MCF 10A (cell line): Measurements from ENCODE around the gene IDH3B. TPM values are rescaled to one million over a fixed set of nuclear protein-coding genes. Genes with fewer than 3 reads are reported as not detected.

ENCODE experiments used
- BruUV-seq: library from RNA; stranded (reverse); fragments of 400-500 nt; replicated peaks from 2 replicates; lab custom pipeline; 2021; lab: Mats Ljungman, UMichigan
- CTCF ChIA-PET: fragments of 300-600 bp; sonication (Branson Sonifier 250); formaldehyde crosslinking; extraction: SDS; loops from one replicate; lab custom pipeline; 2021; ENCODE audit warnings: antibody characterized with exemption, inconsistent platforms; lab: Yijun Ruan, JAX
- POLR2A ChIA-PET: fragments of 300-600, 350-650 bp; sonication (Branson Sonifier 250); formaldehyde crosslinking; extraction: SDS; loops from one replicate; lab custom pipeline; 2020; ENCODE audit warnings: antibody characterized with exemption, inconsistent platforms; lab: Yijun Ruan, JAX
- DNase-seq: peaks from one replicate; pipeline ENCODE4 v3.0.0-alpha.2; 2018; ENCODE audit not compliant: unreplicated experiment
- H3K27ac Mint-ChIP-seq: one replicate; pipeline ENCODE4 v1.8.0; 2022; ENCODE audit warnings: mild to moderate bottlenecking, low read depth, mixed read lengths; ENCODE audit not compliant: unreplicated experiment
- H3K27me3 Mint-ChIP-seq: one replicate; pipeline ENCODE4 v1.8.0; 2022; ENCODE audit warnings: mixed read lengths; ENCODE audit not compliant: insufficient read depth, unreplicated experiment
- H3K36me3 Mint-ChIP-seq: one replicate; pipeline ENCODE4 v1.8.0; 2022; ENCODE audit warnings: mild to moderate bottlenecking, moderate library complexity, mixed read lengths; ENCODE audit not compliant: insufficient read depth, unreplicated experiment
- H3K4me1 Mint-ChIP-seq: one replicate; pipeline ENCODE4 v1.8.0; 2022; ENCODE audit warnings: mixed read lengths; ENCODE audit not compliant: insufficient read depth, unreplicated experiment
- H3K4me3 Mint-ChIP-seq: one replicate; pipeline ENCODE4 v1.8.0; 2022; ENCODE audit warnings: mild to moderate bottlenecking, moderate library complexity, mixed read lengths; ENCODE audit not compliant: unreplicated experiment
- H3K9me3 Mint-ChIP-seq: one replicate; pipeline ENCODE4 v1.8.0; 2022; ENCODE audit warnings: mixed read lengths; ENCODE audit not compliant: unreplicated experiment
- CTCF ChIP-seq: fragments of 200-600 bp; IDR thresholded peaks from one replicate; pipeline ENCODE4 v1.8.0; 2022; ENCODE audit warnings: antibody characterized with exemption, mild to moderate bottlenecking; ENCODE audit not compliant: unreplicated experiment
- intact Hi-C: fragments of 100-400 bp; cut with micrococcal nuclease; formaldehyde crosslinking; loops from 2 replicates; pipeline ENCODE4 v1.14.1; 2022
- total RNA-seq: library from RNA; stranded (reverse); gene quantifications from 2 replicates; pipeline ENCODE4 v1.2.3, GENCODE V29; 2022

The IDH3B gene
- total RNA-seq, 1 experiment from 2014 or later: 102 TPM

- CTCF ChIA-PET: interaction anchor here (1.9 kb wide), 1 partner anchor 58 kb away, joined by 4 read pairs; no protein-coding TSS in a partner anchor
- POLR2A ChIA-PET: interaction anchor here (0.9 kb wide), 1 partner anchor 13 kb away, joined by 3 read pairs; no protein-coding TSS in a partner anchor
Measured at GRCh38 chr20:2694519-2694918, 30.5 kb upstream of the IDH3B start.

DNA sequence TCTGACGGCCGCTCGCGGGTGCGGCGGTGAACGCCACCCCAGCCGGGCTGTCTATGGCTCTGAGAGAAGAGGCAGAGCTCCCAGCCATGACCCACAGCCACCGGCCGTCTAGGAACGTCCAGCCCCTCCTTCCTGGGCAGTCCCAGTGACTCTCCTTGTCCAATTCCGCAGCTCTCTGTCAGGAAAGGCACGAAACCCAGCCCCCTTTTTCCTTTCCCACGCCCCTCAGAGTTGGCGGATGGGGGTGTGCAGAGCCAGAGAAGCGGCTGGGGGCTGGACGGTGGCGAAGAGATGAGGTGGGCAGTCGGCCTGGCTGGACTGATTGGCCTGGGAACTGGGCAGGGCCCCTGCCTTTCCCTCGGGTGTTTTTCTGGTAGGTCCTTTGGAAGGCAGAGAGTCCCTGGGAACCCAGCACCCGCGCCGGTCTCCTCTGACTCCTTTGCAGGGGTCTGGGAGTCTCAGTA, 30.0 kb upstream of the IDH3B start:
- POLR2A ChIA-PET: interaction anchor here (0.9 kb wide), 1 partner anchor 13 kb away, joined by 3 read pairs; no protein-coding TSS in a partner anchor
- Mint-ChIP-seq H3K4me1 (peaks cover 8% of the 10 kb centered on the region), H3K4me3 (no peak overlapping the region), H3K27me3 (peaks cover 82% of the 10 kb centered on the region), H3K36me3 (no peaks in the 10 kb centered on the region), H3K9me3 (no peaks in the 10 kb centered on the region), H3K27ac (no peak overlapping the region)
- intact Hi-C loops: no loop called here
- BruUV-seq: no TSS peak
- no peak for TF ChIP-seq CTCF
- DNase-seq: no peak
- CTCF ChIA-PET: interaction anchor here (1.9 kb wide), 1 partner anchor 59 kb away, joined by 4 read pairs; no protein-coding TSS in a partner anchor

More at GRCh38 chr20:2694519-2694918, 30.5 kb upstream of the IDH3B start:
- Mint-ChIP-seq H3K27me3 (peaks cover 80% of the 10 kb centered on the region), H3K36me3 (no peaks in the 10 kb centered on the region), H3K4me3 (no peak overlapping the region), H3K27ac (no peak overlapping the region), H3K9me3 (no peaks in the 10 kb centered on the region), H3K4me1 (peaks cover 8% of the 10 kb centered on the region)
- intact Hi-C loops: no loop called here
- TF ChIP-seq CTCF: no peak
- DNase-seq: no peak
- BruUV-seq: no TSS peak

- no peaks in the 10 kb centered on the region for H3K9me3 Mint-ChIP-seq
- no peak overlapping the region for H3K4me3 Mint-ChIP-seq
- intact Hi-C loops: no loop called here
- ChIA-PET POLR2A (no interaction called here), CTCF (interaction anchor here (0.6 kb wide), 1 partner anchor 1000 kb away, joined by 3 read pairs; no protein-coding TSS in a partner anchor)
- BruUV-seq: no TSS peak
- H3K27me3 Mint-ChIP-seq: peaks cover 78% of the 10 kb centered on the region
- no peaks in the 10 kb centered on the region for H3K36me3 Mint-ChIP-seq
- no peak for TF ChIP-seq CTCF
- no peak for DNase-seq
- H3K27ac Mint-ChIP-seq: no peak overlapping the region
- H3K4me1 Mint-ChIP-seq: peaks cover 8% of the 10 kb centered on the region
Measured at GRCh38 chr20:2693286-2694007, 29.4 kb upstream of the IDH3B start.

- Mint-ChIP-seq H3K27ac (no peak overlapping the region), H3K4me1 (peaks cover 8% of the 10 kb centered on the region), H3K27me3 (peaks cover 72% of the 10 kb centered on the region), H3K4me3 (no peak overlapping the region), H3K9me3 (no peaks in the 10 kb centered on the region), H3K36me3 (no peaks in the 10 kb centered on the region)
- BruUV-seq: no TSS peak
- intact Hi-C loops: no loop called here
- CTCF ChIA-PET: no interaction called here
- TF ChIP-seq CTCF: no peak
- DNase-seq: no peak
- POLR2A ChIA-PET: no interaction called here
Measured at GRCh38 chr20:2692886-2693285, 28.9 kb upstream of the IDH3B start.
